Measurements from ENCODE around the gene TNFRSF11A.

The TNFRSF11A gene

DNA sequence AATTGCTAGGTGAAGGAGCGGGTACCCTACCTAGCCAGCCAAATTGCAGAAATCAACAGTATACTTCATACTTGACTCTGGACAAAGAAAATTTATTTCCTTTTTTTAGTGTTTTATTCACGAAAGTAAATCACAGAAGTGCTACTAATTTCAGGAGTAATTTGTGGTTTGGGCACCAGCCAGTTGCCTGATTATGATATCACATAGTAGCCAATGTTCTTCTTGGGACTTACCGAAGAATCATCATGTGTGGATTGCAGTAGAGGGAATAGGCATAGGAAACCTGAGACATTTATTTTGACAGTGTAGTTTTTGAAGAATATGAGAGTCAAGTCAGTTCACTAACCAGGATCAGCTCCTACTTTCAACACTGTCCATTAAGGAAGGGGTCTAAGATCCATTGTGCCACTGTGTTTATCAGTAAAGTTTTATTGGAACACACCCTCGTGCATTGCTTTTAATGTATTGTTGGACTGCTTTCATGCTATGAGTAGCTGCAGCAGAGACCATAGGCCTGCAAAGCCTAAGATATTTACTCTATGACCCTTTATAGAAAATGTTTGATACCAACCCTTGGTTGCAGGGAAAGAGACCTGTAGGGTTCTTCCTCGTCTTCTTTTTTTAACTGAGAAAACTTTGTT, 32.1 kb downstream of the TNFRSF11A start:
- Histone ChIP-seq H3K27me3 (ENCODE audit: control insufficient read depth in 5 of 5, insufficient read depth in 4 of 5, low read length in 5 of 5) (no peaks in the 10 kb centered on the region), H3K4me3 (ENCODE audit: low read depth in 1 of 5, low read length in 5 of 5) (no peak overlapping the region), H3K9me3 (ENCODE audit: control insufficient read depth in 5 of 5, low read length in 5 of 5) (no peaks in the 10 kb centered on the region), H3K27ac (ENCODE audit: low read depth, low read length) (no peak overlapping the region), H3K36me3 (ENCODE audit: control insufficient read depth in 5 of 5, insufficient read depth in 5 of 5, low read length in 5 of 5) (peaks cover 0 to 5% (median 0%) of the 10 kb centered on the region in 5 donors), H3K9ac (ENCODE audit: low read length in 5 of 5) (no peak overlapping the region), H3K4me1 (ENCODE audit: control insufficient read depth in 5 of 5, insufficient read depth in 5 of 5, low read length in 5 of 5) (no peaks in the 10 kb centered on the region)

DNA sequence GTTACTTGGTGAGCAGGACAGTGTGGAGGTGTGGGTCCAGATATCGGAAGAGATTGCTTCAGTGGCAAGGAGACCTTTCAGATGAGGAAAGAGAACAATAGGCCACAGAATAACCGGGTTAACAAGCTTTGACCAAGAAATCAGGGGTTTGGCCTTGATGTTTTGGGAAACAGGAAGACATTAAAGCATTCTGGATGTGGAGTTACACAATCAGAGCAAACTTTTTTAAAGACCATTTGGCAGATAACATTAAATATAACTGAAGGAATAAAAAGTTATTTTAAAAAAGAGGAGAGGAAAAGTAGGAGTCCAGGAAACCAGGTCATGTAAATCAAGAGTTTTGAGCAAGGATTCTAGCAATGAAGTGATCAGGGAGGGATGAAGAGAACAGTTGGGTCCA, 35.7 kb downstream of the TNFRSF11A start:
- no peak overlapping the region for H3K27ac ChIP-seq (ENCODE audit: low read depth, low read length)
- H3K36me3 ChIP-seq (ENCODE audit: control insufficient read depth in 5 of 5, insufficient read depth in 5 of 5, low read length in 5 of 5), result peaks cover 0 to 5% (median 0%) of the 10 kb centered on the region in 5 donors
- H3K27me3 ChIP-seq (ENCODE audit: control insufficient read depth in 5 of 5, insufficient read depth in 4 of 5, low read length in 5 of 5), result no peaks in the 10 kb centered on the region
- no peak overlapping the region for H3K9ac ChIP-seq (ENCODE audit: low read length in 5 of 5)
- no peak overlapping the region for H3K4me3 ChIP-seq (ENCODE audit: low read depth in 1 of 5, low read length in 5 of 5)
- no peaks in the 10 kb centered on the region for H3K9me3 ChIP-seq (ENCODE audit: control insufficient read depth in 5 of 5, low read length in 5 of 5)
- no peaks in the 10 kb centered on the region for H3K4me1 ChIP-seq (ENCODE audit: control insufficient read depth in 5 of 5, insufficient read depth in 5 of 5, low read length in 5 of 5)

DNA sequence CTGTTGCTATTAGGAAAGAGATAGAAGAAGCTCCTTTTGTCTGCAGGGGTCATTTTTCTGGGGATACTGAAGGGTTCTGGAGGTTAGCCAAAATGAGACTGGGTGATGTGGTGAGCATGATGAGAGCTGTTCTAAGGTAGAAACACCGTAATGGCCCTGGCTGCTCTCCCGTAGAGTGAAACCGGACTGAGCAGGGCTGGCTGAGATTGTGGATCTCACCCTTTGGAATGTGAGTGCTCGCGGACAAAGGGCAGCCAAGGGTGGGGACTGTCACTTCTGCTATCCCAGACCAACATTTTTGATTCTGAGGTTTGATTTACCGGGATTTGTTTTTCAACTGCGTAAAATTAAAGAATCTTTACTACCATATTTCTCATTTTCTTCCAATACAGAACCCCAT, 36.2 kb downstream of the TNFRSF11A start:
- Histone ChIP-seq H3K4me1 (ENCODE audit: control insufficient read depth in 5 of 5, insufficient read depth in 5 of 5, low read length in 5 of 5) (no peaks in the 10 kb centered on the region), H3K9me3 (ENCODE audit: control insufficient read depth in 5 of 5, low read length in 5 of 5) (no peaks in the 10 kb centered on the region), H3K27ac (ENCODE audit: low read depth, low read length) (no peak overlapping the region), H3K4me3 (ENCODE audit: low read depth in 1 of 5, low read length in 5 of 5) (no peak overlapping the region), H3K36me3 (ENCODE audit: control insufficient read depth in 5 of 5, insufficient read depth in 5 of 5, low read length in 5 of 5) (peaks cover 0 to 5% (median 0%) of the 10 kb centered on the region in 5 donors), H3K9ac (ENCODE audit: low read length in 5 of 5) (no peak overlapping the region), H3K27me3 (ENCODE audit: control insufficient read depth in 5 of 5, insufficient read depth in 4 of 5, low read length in 5 of 5) (no peaks in the 10 kb centered on the region)

DNA sequence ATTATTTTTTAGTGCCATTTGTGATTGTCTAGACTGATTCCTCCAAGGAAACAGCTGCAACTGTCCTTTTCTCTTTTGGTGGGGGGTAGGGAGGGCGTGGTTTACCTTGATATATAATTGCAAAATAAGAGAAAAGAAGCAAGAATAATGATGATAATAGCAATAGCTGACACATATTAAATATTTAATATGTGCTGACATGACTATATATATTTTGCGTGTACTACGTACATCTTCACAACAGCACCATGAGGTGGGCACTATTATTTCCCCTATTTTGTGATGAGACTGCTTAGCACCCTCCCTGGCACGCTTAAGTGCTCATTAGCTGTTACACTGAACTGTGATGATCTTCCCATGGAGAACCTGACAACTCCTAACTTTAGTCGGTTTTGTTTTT, 39.4 kb downstream of the TNFRSF11A start:
- H3K9ac ChIP-seq (ENCODE audit: low read length in 5 of 5), result no peak overlapping the region
- no peak overlapping the region for H3K4me3 ChIP-seq (ENCODE audit: low read depth in 1 of 5, low read length in 5 of 5)
- H3K9me3 ChIP-seq (ENCODE audit: control insufficient read depth in 5 of 5, low read length in 5 of 5), result no peaks in the 10 kb centered on the region
- H3K4me1 ChIP-seq (ENCODE audit: control insufficient read depth in 5 of 5, insufficient read depth in 5 of 5, low read length in 5 of 5), result no peaks in the 10 kb centered on the region
- H3K36me3 ChIP-seq (ENCODE audit: control insufficient read depth in 5 of 5, insufficient read depth in 5 of 5, low read length in 5 of 5), result peaks cover 0 to 3% (median 0%) of the 10 kb centered on the region in 5 donors
- no peak overlapping the region for H3K27ac ChIP-seq (ENCODE audit: low read depth, low read length)
- H3K27me3 ChIP-seq (ENCODE audit: control insufficient read depth in 5 of 5, insufficient read depth in 4 of 5, low read length in 5 of 5), result no peaks in the 10 kb centered on the region

DNA sequence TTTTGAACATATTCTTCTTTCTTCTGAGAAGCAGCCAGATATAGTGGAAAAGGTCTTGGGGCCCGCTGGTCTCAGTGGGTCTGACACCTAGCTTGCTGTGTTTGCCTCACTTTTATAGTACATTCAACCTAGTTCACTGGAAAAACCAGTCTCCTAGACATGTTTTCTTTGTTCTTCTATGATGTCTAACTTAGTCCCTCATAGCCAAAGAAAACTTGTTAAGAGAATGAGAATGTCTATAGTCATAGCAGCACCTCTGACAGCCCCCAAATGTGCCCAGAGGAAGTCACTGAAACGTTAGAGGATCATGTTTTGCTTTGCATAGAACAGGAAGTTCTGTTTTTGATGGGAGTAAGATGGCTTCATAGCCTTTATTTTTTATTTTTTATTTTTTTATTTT, 40.3 kb downstream of the TNFRSF11A start:
- no peaks in the 10 kb centered on the region for H3K9me3 ChIP-seq (ENCODE audit: control insufficient read depth in 5 of 5, low read length in 5 of 5)
- peaks cover 0 to 3% (median 0%) of the 10 kb centered on the region in 5 donors for H3K36me3 ChIP-seq (ENCODE audit: control insufficient read depth in 5 of 5, insufficient read depth in 5 of 5, low read length in 5 of 5)
- H3K9ac ChIP-seq (ENCODE audit: low read length in 5 of 5), result no peak overlapping the region
- no peak overlapping the region for H3K27ac ChIP-seq (ENCODE audit: low read depth, low read length)
- no peaks in the 10 kb centered on the region for H3K27me3 ChIP-seq (ENCODE audit: control insufficient read depth in 5 of 5, insufficient read depth in 4 of 5, low read length in 5 of 5)
- H3K4me1 ChIP-seq (ENCODE audit: control insufficient read depth in 5 of 5, insufficient read depth in 5 of 5, low read length in 5 of 5), result no peaks in the 10 kb centered on the region
- H3K4me3 ChIP-seq (ENCODE audit: low read depth in 1 of 5, low read length in 5 of 5), result no peak overlapping the region

DNA sequence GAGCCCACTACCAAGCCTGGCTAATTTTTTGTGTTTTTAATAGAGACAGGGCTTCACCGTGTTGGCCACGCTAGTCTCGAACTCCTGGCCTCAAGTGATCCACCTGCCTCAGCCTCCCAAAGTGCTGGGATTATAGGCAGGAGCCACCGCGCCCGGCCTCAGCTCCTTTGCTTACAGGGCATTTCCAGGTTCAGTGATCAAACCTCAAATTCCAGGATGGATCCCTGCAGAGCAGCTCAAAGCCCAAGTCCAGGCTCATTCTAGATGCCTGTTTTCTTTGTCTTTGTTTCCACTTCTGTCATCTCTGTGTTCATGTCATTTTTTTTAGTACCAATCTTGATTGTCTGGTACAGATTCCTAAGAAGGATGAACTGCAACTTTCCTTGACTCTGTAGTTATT, 41.9 kb downstream of the TNFRSF11A start:
- H3K9ac ChIP-seq (ENCODE audit: low read length in 5 of 5), result no peak overlapping the region
- no peaks in the 10 kb centered on the region for H3K36me3 ChIP-seq (ENCODE audit: control insufficient read depth in 5 of 5, insufficient read depth in 5 of 5, low read length in 5 of 5)
- no peaks in the 10 kb centered on the region for H3K9me3 ChIP-seq (ENCODE audit: control insufficient read depth in 5 of 5, low read length in 5 of 5)
- no peaks in the 10 kb centered on the region for H3K27me3 ChIP-seq (ENCODE audit: control insufficient read depth in 5 of 5, insufficient read depth in 4 of 5, low read length in 5 of 5)
- H3K4me1 ChIP-seq (ENCODE audit: control insufficient read depth in 5 of 5, insufficient read depth in 5 of 5, low read length in 5 of 5), result no peaks in the 10 kb centered on the region
- H3K27ac ChIP-seq (ENCODE audit: low read depth, low read length), result no peak overlapping the region
- H3K4me3 ChIP-seq (ENCODE audit: low read depth in 1 of 5, low read length in 5 of 5), result no peak overlapping the region

DNA sequence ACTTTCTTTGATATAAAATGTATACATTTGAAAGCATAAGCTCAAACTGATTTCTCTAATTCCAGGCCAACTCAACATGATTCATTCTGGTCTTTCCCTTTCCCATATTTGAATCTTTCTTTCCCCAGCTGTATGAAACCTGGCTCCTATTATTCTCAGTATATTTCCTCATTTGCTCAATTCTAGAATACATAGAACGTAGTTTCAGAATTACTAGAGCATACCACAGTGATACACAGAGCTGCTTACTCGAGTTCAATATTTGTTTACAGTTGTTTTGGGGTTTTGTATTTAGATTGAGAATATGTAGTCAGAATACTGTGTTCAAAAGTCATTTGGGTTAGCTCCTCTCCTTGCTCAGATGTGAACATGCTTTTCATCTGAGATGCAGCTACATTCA, 43.0 kb downstream of the TNFRSF11A start:
- Histone ChIP-seq H3K4me1 (ENCODE audit: control insufficient read depth in 5 of 5, insufficient read depth in 5 of 5, low read length in 5 of 5) (no peaks in the 10 kb centered on the region), H3K36me3 (ENCODE audit: control insufficient read depth in 5 of 5, insufficient read depth in 5 of 5, low read length in 5 of 5) (no peaks in the 10 kb centered on the region), H3K27ac (ENCODE audit: low read depth, low read length) (no peak overlapping the region)

DNA sequence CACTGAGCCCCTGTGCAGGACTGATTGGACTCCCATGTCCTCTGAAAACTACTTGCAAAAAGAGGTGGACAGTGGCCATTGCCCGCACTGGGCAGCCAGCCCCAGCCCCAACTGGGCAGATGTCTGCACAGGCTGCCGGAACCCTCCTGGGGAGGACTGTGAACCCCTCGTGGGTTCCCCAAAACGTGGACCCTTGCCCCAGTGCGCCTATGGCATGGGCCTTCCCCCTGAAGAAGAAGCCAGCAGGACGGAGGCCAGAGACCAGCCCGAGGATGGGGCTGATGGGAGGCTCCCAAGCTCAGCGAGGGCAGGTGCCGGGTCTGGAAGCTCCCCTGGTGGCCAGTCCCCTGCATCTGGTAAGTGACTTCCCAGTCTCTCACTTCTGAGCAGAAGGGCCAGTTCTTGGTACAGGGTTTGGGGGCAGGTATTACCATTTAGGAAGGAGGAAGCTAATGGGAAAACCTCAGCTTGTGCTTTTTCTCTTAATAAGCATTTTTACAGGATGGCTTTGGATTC, 44.1 kb downstream of the TNFRSF11A start:
- H3K36me3 ChIP-seq (ENCODE audit: control insufficient read depth in 5 of 5, insufficient read depth in 5 of 5, low read length in 5 of 5), result no peaks in the 10 kb centered on the region
- H3K27me3 ChIP-seq (ENCODE audit: control insufficient read depth in 5 of 5, insufficient read depth in 4 of 5, low read length in 5 of 5), result no peaks in the 10 kb centered on the region
- no peaks in the 10 kb centered on the region for H3K4me1 ChIP-seq (ENCODE audit: control insufficient read depth in 5 of 5, insufficient read depth in 5 of 5, low read length in 5 of 5)
- H3K9me3 ChIP-seq (ENCODE audit: control insufficient read depth in 5 of 5, low read length in 5 of 5), result no peaks in the 10 kb centered on the region
- no peak overlapping the region for H3K9ac ChIP-seq (ENCODE audit: low read length in 5 of 5)
- no peak overlapping the region for H3K27ac ChIP-seq (ENCODE audit: low read depth, low read length)
- no peak overlapping the region for H3K4me3 ChIP-seq (ENCODE audit: low read depth in 1 of 5, low read length in 5 of 5)

More for the DNA sequence above, 43.0 kb downstream of the TNFRSF11A start:
- no peaks in the 10 kb centered on the region for H3K9me3 ChIP-seq (ENCODE audit: control insufficient read depth in 5 of 5, low read length in 5 of 5)
- H3K27me3 ChIP-seq (ENCODE audit: control insufficient read depth in 5 of 5, insufficient read depth in 4 of 5, low read length in 5 of 5), result no peaks in the 10 kb centered on the region
- no peak overlapping the region for H3K9ac ChIP-seq (ENCODE audit: low read length in 5 of 5)
- H3K4me3 ChIP-seq (ENCODE audit: low read depth in 1 of 5, low read length in 5 of 5), result no peak overlapping the region

DNA sequence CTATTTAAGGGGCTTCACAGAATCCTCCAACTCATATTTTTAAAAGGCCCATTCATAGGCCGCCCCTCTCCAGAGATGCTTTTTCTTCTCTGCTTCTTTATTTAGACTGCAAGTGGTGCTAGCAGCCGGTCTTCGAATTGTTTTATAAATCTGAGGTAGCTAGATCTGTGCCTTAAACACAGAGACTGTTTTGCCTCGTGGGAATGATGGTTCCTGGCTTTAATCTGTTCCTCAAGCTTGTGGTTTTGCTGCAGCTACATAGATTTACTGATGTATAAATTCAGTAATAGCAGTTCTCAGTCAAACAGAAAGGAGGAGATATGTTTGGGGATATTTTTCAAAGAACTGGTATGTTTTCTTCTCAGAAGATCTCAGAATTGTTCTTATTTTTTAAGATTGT, 45.3 kb downstream of the TNFRSF11A start:
- Histone ChIP-seq H3K36me3 (ENCODE audit: control insufficient read depth in 5 of 5, insufficient read depth in 5 of 5, low read length in 5 of 5) (no peaks in the 10 kb centered on the region), H3K9me3 (ENCODE audit: control insufficient read depth in 5 of 5, low read length in 5 of 5) (no peaks in the 10 kb centered on the region), H3K4me3 (ENCODE audit: low read depth in 1 of 5, low read length in 5 of 5) (no peak overlapping the region), H3K4me1 (ENCODE audit: control insufficient read depth in 5 of 5, insufficient read depth in 5 of 5, low read length in 5 of 5) (no peaks in the 10 kb centered on the region), H3K27me3 (ENCODE audit: control insufficient read depth in 5 of 5, insufficient read depth in 4 of 5, low read length in 5 of 5) (no peaks in the 10 kb centered on the region), H3K9ac (ENCODE audit: low read length in 5 of 5) (no peak overlapping the region), H3K27ac (ENCODE audit: low read depth, low read length) (no peak overlapping the region)

DNA sequence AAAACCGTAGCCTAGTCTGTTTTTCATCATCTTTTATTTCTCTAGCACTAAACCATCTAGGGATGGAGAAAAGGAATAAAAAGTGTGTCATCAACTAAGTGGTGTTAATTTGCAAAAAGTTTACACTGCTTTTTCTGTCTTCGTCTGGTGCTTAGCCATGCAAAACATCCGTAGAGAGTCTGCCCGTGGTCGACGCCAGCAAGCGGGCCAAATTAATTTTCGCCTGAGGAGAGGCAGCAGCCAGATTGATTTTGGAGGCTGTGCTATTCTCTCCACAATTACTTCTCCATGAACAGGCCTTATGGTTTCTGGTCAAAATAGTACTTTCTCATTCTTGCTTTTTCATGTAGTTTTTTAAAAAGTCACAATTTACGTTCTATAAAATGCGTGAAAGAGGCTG, 46.3 kb downstream of the TNFRSF11A start:
- H3K36me3 ChIP-seq (ENCODE audit: control insufficient read depth in 5 of 5, insufficient read depth in 5 of 5, low read length in 5 of 5), result no peaks in the 10 kb centered on the region
- no peaks in the 10 kb centered on the region for H3K4me1 ChIP-seq (ENCODE audit: control insufficient read depth in 5 of 5, insufficient read depth in 5 of 5, low read length in 5 of 5)
- H3K27me3 ChIP-seq (ENCODE audit: control insufficient read depth in 5 of 5, insufficient read depth in 4 of 5, low read length in 5 of 5), result no peaks in the 10 kb centered on the region
- no peak overlapping the region for H3K9ac ChIP-seq (ENCODE audit: low read length in 5 of 5)
- H3K27ac ChIP-seq (ENCODE audit: low read depth, low read length), result no peak overlapping the region
- H3K9me3 ChIP-seq (ENCODE audit: control insufficient read depth in 5 of 5, low read length in 5 of 5), result no peaks in the 10 kb centered on the region
- no peak overlapping the region for H3K4me3 ChIP-seq (ENCODE audit: low read depth in 1 of 5, low read length in 5 of 5)

Measured in subcutaneous abdominal adipose tissue (tissue), 5 donors.